ENCODE data around the gene DHRS13.
"Not testable (repeated sequence)": the region's sequence is repeated elsewhere in the genome, so short reads cannot be mapped to it uniquely, and the experiment has no call there.

Gene DHRS13

GRCh38 chr17:28858801-28859355 is 44.0 kb downstream of the DHRS13 start:
- no peak for DNase-seq (ENCODE audit: low spot score)

- DNase-seq (ENCODE audit: low spot score) = no peak
Measured at GRCh38 chr17:28857905-28858800, 44.7 kb downstream of the DHRS13 start.

GRCh38 chr17:28856028-28856574 is 46.8 kb downstream of the DHRS13 start:
- no peak for DNase-seq (ENCODE audit: low spot score)

- no peak for DNase-seq (ENCODE audit: low spot score)
Measured at GRCh38 chr17:28855336-28855679, 47.6 kb downstream of the DHRS13 start.

- DNase-seq (ENCODE audit: low spot score) = peak; percentile 95
Measured at GRCh38 chr17:28854457-28855335, 48.2 kb downstream of the DHRS13 start, which contains the start of gene ERAL1. ERAL1 (plus strand) TSS chr17:28855016; CDS start chr17:28855035, 19 bp downstream.

- DNase-seq (ENCODE audit: low spot score) = no peak
Measured at GRCh38 chr17:28853295-28853694, 49.6 kb downstream of the DHRS13 start.

GRCh38 chr17:28849281-28849680 is 53.6 kb downstream of the DHRS13 start:
- no peak for DNase-seq (ENCODE audit: low spot score)

GRCh38 chr17:28848667-28849066 is 54.2 kb downstream of the DHRS13 start:
- not testable (repeated sequence) for DNase-seq (ENCODE audit: low spot score)

All from GM03348 (cell line).